ENCODE measurements around the gene FBXL5.

DNA sequence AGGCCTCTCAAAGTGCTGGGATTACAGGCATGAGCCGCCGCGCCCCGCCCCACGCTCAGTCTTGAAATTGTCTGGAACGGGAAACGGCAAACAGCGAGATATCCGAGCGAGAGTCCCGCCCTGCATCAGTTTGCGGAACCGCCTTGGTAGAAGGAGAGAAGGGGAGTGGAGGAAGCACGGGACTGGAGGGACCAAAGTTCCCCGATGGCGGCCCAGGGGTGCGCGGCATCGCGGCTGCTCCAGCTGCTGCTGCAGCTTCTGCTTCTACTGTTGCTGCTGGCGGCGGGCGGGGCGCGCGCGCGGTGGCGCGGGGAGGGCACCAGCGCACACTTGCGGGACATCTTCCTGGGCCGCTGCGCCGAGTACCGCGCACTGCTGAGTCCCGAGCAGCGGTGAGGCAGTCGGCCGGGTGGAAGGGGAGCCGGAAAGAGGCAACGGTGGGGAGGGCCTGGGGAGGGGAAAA is 47.8 kb upstream of the FBXL5 start, which contains the start of gene BST1:
- no peak for TF ChIP-seq CTCF (IDR thresholded peaks at IDR 0.05)
- TF ChIP-seq POLR2AphosphoS5 (IDR thresholded peaks at IDR 0.05): no peak
- TF ChIP-seq POLR2A (IDR thresholded peaks at IDR 0.05): no peak

Data from breast epithelium (tissue), 3 donors.